ENCODE results near the gene ACTR2.

Gene ACTR2

GRCh38 chr2:65281627-65282351, 54.2 kb downstream of the ACTR2 start:
- DNase-seq: no peak

GRCh38 chr2:65282477-65283053, 54.9 kb downstream of the ACTR2 start:
- no peak for DNase-seq

- DNase-seq: no peak
Observed at GRCh38 chr2:65287364-65287763, 59.7 kb downstream of the ACTR2 start.

GRCh38 chr2:65291216-65292105, 63.8 kb downstream of the ACTR2 start:
- no peak for DNase-seq

GRCh38 chr2:65292106-65292400, 64.4 kb downstream of the ACTR2 start:
- no peak for DNase-seq

GRCh38 chr2:65292461-65293011, 64.9 kb downstream of the ACTR2 start:
- no peak for DNase-seq

- DNase-seq: no peak
Observed at GRCh38 chr2:65293376-65293775, 65.7 kb downstream of the ACTR2 start.

- no peak for DNase-seq
Observed at GRCh38 chr2:65294136-65294535, 66.5 kb downstream of the ACTR2 start.

GRCh38 chr2:65294701-65295100, 67.1 kb downstream of the ACTR2 start:
- DNase-seq: no peak

- DNase-seq: no peak
Observed at GRCh38 chr2:65296971-65297370, 69.3 kb downstream of the ACTR2 start.

GRCh38 chr2:65297544-65297943, 69.9 kb downstream of the ACTR2 start:
- no peak for DNase-seq

GRCh38 chr2:65298089-65298488, 70.5 kb downstream of the ACTR2 start:
- no peak for DNase-seq

GRCh38 chr2:65299246-65299645, 71.6 kb downstream of the ACTR2 start:
- no peak for DNase-seq

- no peak for DNase-seq
Observed at GRCh38 chr2:65300134-65300760, 72.6 kb downstream of the ACTR2 start.

GRCh38 chr2:65300761-65301711, 73.4 kb downstream of the ACTR2 start:
- DNase-seq: peak; percentile 35

GRCh38 chr2:65305934-65306333, 78.3 kb downstream of the ACTR2 start:
- DNase-seq: no peak

GRCh38 chr2:65309699-65310098, 82.1 kb downstream of the ACTR2 start:
- DNase-seq: no peak

GRCh38 chr2:65311049-65311448, 83.4 kb downstream of the ACTR2 start:
- no peak for DNase-seq

GRCh38 chr2:65311596-65311995, 84.0 kb downstream of the ACTR2 start:
- no peak for DNase-seq

GRCh38 chr2:65313126-65313953, 85.7 kb downstream of the ACTR2 start:
- no peak for DNase-seq

GRCh38 chr2:65313954-65314256, 86.3 kb downstream of the ACTR2 start:
- no peak for DNase-seq
